HepG2 (cell line): ENCODE data around the gene MRFAP1L1. TPM values are rescaled to one million over a fixed set of nuclear protein-coding genes. Genes with fewer than 3 reads are reported as not detected.

Source experiments
- BCL6 ChIP-seq: IDR thresholded peaks from 2 replicates; pipeline ENCODE4 v1.6.1; 2016; ENCODE audit warnings: missing genetic modification reagents, missing compliant biosample characterization
- GMEB1 ChIP-seq: sonication (generic); formaldehyde crosslinking; IDR thresholded peaks from 2 replicates; pipeline ENCODE4 v1.5.1; 2020; ENCODE audit warnings: missing genetic modification reagents, mild to moderate bottlenecking, borderline replicate concordance
- HDAC1 ChIP-seq: sonication (generic); formaldehyde crosslinking; IDR thresholded peaks from 2 replicates; pipeline ENCODE4 v1.5.1; 2020; ENCODE audit warnings: mild to moderate bottlenecking, missing genetic modification reagents
- IRF1 ChIP-seq: sonication (generic); formaldehyde crosslinking; IDR thresholded peaks from 2 replicates; pipeline ENCODE4 v1.4.0; 2020; ENCODE audit warnings: low read depth, mild to moderate bottlenecking, missing genetic modification reagents
- KAT7 ChIP-seq: IDR thresholded peaks from 2 replicates; pipeline ENCODE4 v1.6.1; 2018; ENCODE audit warnings: borderline replicate concordance, missing compliant biosample characterization
- MLX ChIP-seq: IDR thresholded peaks from 2 replicates; pipeline ENCODE4 v1.6.1; 2016
- NR2F6 ChIP-seq, 2 experiments: IDR thresholded peaks; 2 replicates each; pipeline ENCODE4 v1.6.1; 2016; ENCODE audit warnings: antibody characterized with exemption in 1 of 2, mild to moderate bottlenecking in 1 of 2
- REPIN1 ChIP-seq: sonication (generic); formaldehyde crosslinking; IDR thresholded peaks from 2 replicates; pipeline ENCODE4 v1.8.0; 2022; ENCODE audit warnings: missing genetic modification reagents, low read depth, mild to moderate bottlenecking, borderline replicate concordance
- SIN3A ChIP-seq: IDR thresholded peaks from 2 replicates; pipeline ENCODE4 v1.6.1; 2011; ENCODE audit warnings: low read depth, mild to moderate bottlenecking, control low read depth, low read length, borderline replicate concordance
- TBX3 ChIP-seq: fragments of 450-650 bp; IDR thresholded peaks from 2 replicates; pipeline ENCODE4 v1.6.1; 2017; ENCODE audit warnings: antibody characterized with exemption, mild to moderate bottlenecking, inconsistent platforms, borderline replicate concordance
- ZBTB7B ChIP-seq: sonication (generic); formaldehyde crosslinking; IDR thresholded peaks from 2 replicates; pipeline ENCODE4 v1.4.0; 2020; ENCODE audit warnings: missing genetic modification reagents
- ZNF235 ChIP-seq: sonication (generic); formaldehyde crosslinking; IDR thresholded peaks from 2 replicates; pipeline ENCODE4 v1.8.1; 2023; ENCODE audit warnings: mild to moderate bottlenecking, missing genetic modification reagents, borderline replicate concordance
- ZNF274 ChIP-seq: sonication (generic); formaldehyde crosslinking; IDR thresholded peaks from 2 replicates; pipeline ENCODE4 v1.5.1; 2020; ENCODE audit warnings: mild to moderate bottlenecking, missing genetic modification reagents
- ZNF280D ChIP-seq: sonication (generic); formaldehyde crosslinking; IDR thresholded peaks from 2 replicates; pipeline ENCODE4 v1.5.1; 2020; ENCODE audit warnings: mild to moderate bottlenecking, missing genetic modification reagents
- ZNF337 ChIP-seq: sonication (generic); formaldehyde crosslinking; IDR thresholded peaks from 2 replicates; pipeline ENCODE4 v1.5.1; 2020; ENCODE audit warnings: missing genetic modification reagents, low read depth, mild to moderate bottlenecking, borderline replicate concordance
- ZNF34 ChIP-seq: sonication (generic); formaldehyde crosslinking; IDR thresholded peaks from 2 replicates; pipeline ENCODE4 v1.4.0; 2020; ENCODE audit warnings: mild to moderate bottlenecking, missing genetic modification reagents, borderline replicate concordance
- ZNF367 ChIP-seq: sonication (generic); formaldehyde crosslinking; IDR thresholded peaks from 2 replicates; pipeline ENCODE4 v1.4.0; 2020; ENCODE audit warnings: missing genetic modification reagents, borderline replicate concordance
- ZNF530 ChIP-seq: sonication (generic); formaldehyde crosslinking; IDR thresholded peaks from 2 replicates; pipeline ENCODE4 v1.5.0; 2020; ENCODE audit warnings: low read depth, mild to moderate bottlenecking, missing genetic modification reagents
- ZNF549 ChIP-seq: sonication (generic); formaldehyde crosslinking; IDR thresholded peaks from 2 replicates; pipeline ENCODE4 v1.5.0; 2020; ENCODE audit warnings: missing genetic modification reagents
- ZNF672 ChIP-seq: sonication (generic); formaldehyde crosslinking; IDR thresholded peaks from 2 replicates; pipeline ENCODE4 v1.8.1; 2022; ENCODE audit warnings: missing genetic modification reagents
- polyA plus RNA-seq, 8 experiments: library from polyadenylated mRNA; depleted of rRNA in 3 of 8; stranded (reverse) in 7 of 8; unstranded in 1 of 8; fragments of >200 nt; fragmentation: Illumina TruSeq in 4 of 8; extraction: Trizol in 4 of 8; gene quantifications; 2 replicates each; pipeline versions ENCODE4 v1.2.1 to v1.2.3, GENCODE V29; 2011 to 2016; ENCODE audit warnings: low read depth in 4 of 8, missing spikeins in 1 of 8, mixed read lengths in 1 of 8; ENCODE audit not compliant: insufficient read depth in 1 of 8
- total RNA-seq, 5 experiments: library from RNA; depleted of rRNA; stranded (reverse); fragments of >200 nt; fragmentation: Illumina TruSeq; extraction: Trizol; gene quantifications; 2 replicates each; pipeline ENCODE4 v1.2.3, GENCODE V29; 2016; ENCODE audit warnings: low read depth in 1 of 5

MRFAP1L1 gene
- total and polyA plus RNA-seq, 2 of the 13 experiments (the other 11 are each of a cell fraction or from before 2014, with no cell fraction given), result 44.8 to 76.6 TPM

GRCh38 chr4:6695660-6696610 is 13.7 kb downstream of the MRFAP1L1 start (continued):
- TF ChIP-seq GMEB1 (peak; percentile 76; the same call in 1 of the 2 replicates), ZNF235 (CRISPR knock-in tag) (no peak), SIN3A (peak; percentile 90), ZNF530 (CRISPR knock-in tag) (no peak), IRF1 (CRISPR knock-in tag) (no peak), ZNF549 (CRISPR knock-in tag) (no peak), ZNF672 (no peak), REPIN1 (CRISPR knock-in tag) (no peak; the same call in 1 of the 2 replicates), KAT7 (CRISPR knock-in tag) (peak; percentile 83; the same call in 1 of the 2 replicates), ZBTB7B (CRISPR knock-in tag) (peak; percentile 96), ZNF274 (CRISPR knock-in tag) (peak; percentile 79; the same call in 1 of the 2 replicates), MLX (peak; percentile 85), ZNF280D (no peak; the same call in 1 of the 2 replicates), ZNF337 (CRISPR knock-in tag) (0 out of 2 replicates have a peak, but pooled peaks have one; percentile 66), ZNF367 (CRISPR knock-in tag) (0 out of 2 replicates have a peak, but pooled peaks have one; percentile 25), ZNF34 (CRISPR knock-in tag) (no peak), HDAC1 (peak; percentile 95), BCL6 (peak; percentile 93), TBX3 (peak; percentile 88), NR2F6 (IDR thresholded peaks at IDR 0.05) (peak; percentile 87), NR2F6 (CRISPR knock-in tag; IDR thresholded peaks at IDR 0.05) (peak; percentile 90)
